Cerebellar cortex (tissue), 1 donor: ENCODE data around the gene RUNX2.

Source experiments
- DNase-seq: peaks from one replicate; pipeline ENCODE4 v3.0.0-alpha.2; 2015; ENCODE audit warnings: low spot score

The RUNX2 gene

GRCh38 chr6:45619211-45619760 lies 291.2 kb downstream of the RUNX2 start:
- DNase-seq, result no peak

- no peak for DNase-seq
Observed at GRCh38 chr6:45619994-45620471, 291.9 kb downstream of the RUNX2 start.

DNA sequence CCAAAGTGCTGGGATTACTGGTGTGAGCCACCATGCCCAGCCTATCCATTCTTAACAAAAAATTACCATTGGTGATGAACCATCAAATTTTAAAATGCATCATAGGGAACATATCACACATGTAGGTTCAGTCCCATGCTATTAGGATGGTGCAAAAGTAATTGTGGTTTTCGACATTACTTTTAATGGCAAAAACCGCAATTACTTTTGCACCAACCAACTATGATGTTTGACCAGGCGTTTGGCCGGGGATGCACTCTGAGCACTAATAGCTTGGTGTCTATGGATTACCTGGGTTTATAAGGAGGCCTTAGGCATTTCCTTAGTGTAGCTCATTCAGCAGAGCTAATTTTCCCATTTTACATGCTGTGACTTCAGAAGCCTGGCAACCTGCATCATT lies 296.1 kb downstream of the RUNX2 start:
- no peak for DNase-seq

GRCh38 chr6:45625191-45625664 lies 297.1 kb downstream of the RUNX2 start:
- no peak for DNase-seq

- DNase-seq, result no peak
Observed at GRCh38 chr6:45626087-45626891, 298.2 kb downstream of the RUNX2 start.

GRCh38 chr6:45630314-45630713 lies 302.2 kb downstream of the RUNX2 start:
- no peak for DNase-seq

DNA sequence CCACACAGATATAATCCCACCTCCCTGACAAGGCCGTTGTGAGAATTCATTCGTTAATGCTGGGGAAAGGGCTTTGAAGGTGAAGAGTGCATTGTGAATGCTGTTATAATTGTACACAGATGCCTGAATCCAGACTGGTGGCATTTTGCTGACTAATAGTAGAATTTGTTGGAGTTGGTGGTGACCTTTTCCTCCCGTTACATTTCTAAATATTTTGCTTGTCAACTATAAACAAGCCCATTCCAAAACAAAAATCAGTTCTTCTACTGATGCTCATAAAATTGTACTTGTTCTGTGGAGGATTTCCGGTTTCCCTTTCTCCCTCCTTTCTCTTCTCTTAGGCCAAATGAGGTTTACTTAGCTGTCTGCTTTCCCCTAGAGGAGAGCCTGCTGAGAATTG lies 302.7 kb downstream of the RUNX2 start:
- no peak for DNase-seq

DNA sequence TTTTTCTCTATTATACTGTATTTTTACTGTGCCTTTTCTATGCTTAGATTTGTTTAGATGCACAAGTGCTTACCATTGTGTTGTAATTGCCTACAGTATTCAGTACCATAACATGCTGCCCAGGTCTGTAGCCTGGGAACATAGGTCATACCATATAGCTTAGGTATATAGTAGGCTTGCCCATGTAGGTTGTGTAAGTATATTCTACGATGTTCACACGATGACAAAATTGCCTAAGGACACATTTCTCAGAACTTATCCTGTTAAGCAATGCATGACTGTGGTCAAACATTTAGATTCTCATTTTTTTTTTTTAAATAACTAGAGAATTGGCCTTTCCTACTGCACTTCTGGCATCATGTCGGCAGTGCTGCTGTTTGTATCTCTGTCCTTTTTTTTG lies 303.3 kb downstream of the RUNX2 start:
- no peak for DNase-seq

DNA sequence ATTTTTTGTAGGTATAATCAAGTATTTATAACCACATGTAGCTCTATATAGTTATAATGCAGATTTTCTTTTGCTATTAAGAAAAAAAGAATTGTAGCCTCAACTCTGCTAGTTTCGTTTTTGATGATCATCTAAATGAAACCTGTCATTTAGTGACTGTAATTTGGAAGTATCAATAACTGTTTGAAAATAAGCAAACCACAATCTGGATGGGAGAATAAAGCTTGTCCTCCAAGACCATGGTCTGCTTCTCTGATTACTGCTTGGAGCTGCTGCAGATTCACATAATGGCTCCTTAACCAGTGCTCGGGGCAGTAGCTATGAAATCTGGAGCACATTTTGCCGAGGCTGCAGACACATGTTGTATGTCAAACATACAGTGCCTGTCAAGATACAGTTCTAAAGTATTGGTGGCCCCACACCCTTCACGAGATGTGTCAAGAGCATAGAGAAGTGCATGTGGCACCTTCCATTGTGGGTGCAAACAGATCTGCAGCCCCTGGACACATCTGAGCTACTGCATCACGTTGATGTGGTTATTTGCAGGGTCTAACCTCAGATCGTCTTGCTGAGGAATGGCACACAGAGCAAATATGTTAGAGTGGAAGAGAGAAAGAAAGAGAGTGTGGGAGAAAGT lies 305.3 kb downstream of the RUNX2 start:
- DNase-seq, result no peak

GRCh38 chr6:45634231-45634630 lies 306.1 kb downstream of the RUNX2 start:
- DNase-seq, result no peak

DNA sequence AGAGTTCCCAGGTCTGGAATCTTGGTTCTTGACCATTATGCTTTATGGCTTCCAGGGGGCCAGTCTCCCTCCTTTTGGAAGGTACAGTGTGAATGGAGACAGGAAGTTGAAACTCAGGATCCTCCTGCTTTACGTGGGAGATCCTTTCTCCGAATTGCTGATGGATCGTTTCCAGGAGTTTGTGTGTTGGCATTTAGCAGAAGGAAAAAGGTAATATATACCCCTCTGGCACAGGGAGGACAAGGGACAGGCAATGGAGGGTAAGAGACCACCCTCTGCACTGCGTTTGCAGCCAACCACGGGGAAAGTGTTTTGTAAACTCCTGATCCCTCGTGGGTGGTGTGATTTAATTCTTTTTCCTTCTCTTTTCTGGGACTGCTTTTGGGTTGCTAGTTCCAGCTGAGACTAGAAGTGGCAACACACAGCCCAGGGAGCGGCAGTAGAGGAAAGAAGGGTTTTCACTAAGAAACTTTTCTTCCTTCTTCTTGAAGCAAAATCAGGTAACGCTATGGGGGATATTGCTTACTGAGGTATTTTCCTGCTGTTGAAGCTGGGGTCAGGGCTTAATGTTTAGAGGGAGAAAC lies 307.2 kb downstream of the RUNX2 start:
- DNase-seq, result no peak

- DNase-seq, result no peak
Observed at GRCh38 chr6:45637056-45637455, 308.9 kb downstream of the RUNX2 start.

GRCh38 chr6:45637611-45638257 lies 309.6 kb downstream of the RUNX2 start:
- no peak for DNase-seq

GRCh38 chr6:45640081-45640491 lies 312.0 kb downstream of the RUNX2 start:
- DNase-seq, result no peak

GRCh38 chr6:45640811-45641210 lies 312.7 kb downstream of the RUNX2 start:
- DNase-seq, result no peak

DNA sequence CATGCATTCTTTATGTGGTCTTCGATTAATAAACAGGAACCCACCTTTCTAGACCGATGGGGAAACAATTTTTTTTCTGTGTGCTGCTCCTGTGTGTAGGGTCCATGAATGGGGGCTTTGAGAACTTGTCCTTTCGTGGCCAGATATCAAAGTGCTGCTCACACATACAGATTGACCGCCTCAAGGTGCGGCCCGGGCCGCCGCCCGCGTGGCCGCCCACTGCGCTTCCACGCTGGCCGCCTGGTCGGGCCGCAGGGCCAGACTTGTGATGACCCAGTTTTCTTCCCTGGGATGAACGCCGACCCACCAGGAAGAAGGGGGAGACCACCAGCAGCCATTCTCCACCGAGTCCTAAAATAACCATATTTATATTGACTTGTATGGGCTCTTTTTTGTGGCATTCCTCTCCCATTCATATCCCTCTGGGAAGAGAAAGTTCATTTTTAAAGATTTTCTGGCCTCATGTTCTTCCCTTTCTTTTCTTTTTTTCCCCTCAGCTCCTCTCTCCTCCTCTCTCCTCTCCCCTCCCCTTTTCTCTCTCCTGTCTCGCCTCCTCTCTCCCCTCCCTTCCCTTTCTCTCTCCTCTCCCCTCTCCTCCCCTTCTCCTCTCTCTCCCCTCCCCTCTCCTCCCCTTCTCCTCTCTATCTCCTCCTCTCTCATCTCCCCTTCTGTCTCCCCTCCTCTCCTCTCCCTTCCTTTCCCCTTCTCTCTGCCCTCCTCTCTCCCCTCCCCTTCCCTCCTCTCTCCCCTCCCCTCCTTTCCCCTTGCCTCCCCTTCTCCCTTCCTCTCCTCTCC lies 314.4 kb downstream of the RUNX2 start:
- no peak for DNase-seq

DNA sequence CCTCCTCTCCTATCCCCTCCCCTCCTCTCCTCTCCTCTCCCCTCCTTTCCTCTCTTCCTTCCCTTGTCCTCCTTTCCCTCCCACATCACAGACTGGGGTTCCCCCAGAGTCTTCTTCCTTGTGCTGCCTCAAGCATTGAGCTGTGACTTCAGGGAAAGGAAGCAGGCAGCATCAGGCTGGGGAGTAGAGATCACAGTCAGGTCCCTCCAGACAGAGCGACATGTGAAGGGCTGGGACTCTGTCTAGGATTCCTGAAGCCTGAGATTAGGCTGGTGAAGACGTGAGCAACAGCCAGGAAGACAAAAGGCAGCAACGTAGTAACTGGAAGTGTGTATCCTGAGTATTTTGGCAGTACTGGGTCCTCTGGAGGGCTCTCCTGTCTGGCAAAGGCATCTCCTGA lies 315.0 kb downstream of the RUNX2 start:
- DNase-seq, result no peak

DNA sequence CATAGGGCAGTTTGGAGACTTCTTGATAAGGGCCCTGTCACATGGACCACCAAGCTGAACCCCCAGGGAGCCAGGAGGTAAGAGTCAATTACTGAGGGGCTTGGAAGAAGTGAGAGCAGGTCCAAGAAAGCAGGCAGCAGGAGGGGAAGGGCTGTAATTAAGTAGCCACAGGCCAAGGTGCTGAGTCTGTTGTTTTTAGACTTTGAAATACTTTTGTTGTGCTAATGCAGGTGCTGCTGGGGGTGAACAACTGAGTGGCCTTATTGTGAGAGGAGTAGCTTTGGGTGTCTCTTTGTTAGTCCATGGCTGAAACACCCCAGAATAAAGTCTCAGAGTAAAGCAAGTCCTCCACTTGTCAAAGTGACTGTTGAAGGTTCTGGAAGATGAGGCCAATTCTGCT lies 316.6 kb downstream of the RUNX2 start:
- DNase-seq, result no peak

GRCh38 chr6:45645302-45645701 lies 317.2 kb downstream of the RUNX2 start:
- DNase-seq, result no peak

DNA sequence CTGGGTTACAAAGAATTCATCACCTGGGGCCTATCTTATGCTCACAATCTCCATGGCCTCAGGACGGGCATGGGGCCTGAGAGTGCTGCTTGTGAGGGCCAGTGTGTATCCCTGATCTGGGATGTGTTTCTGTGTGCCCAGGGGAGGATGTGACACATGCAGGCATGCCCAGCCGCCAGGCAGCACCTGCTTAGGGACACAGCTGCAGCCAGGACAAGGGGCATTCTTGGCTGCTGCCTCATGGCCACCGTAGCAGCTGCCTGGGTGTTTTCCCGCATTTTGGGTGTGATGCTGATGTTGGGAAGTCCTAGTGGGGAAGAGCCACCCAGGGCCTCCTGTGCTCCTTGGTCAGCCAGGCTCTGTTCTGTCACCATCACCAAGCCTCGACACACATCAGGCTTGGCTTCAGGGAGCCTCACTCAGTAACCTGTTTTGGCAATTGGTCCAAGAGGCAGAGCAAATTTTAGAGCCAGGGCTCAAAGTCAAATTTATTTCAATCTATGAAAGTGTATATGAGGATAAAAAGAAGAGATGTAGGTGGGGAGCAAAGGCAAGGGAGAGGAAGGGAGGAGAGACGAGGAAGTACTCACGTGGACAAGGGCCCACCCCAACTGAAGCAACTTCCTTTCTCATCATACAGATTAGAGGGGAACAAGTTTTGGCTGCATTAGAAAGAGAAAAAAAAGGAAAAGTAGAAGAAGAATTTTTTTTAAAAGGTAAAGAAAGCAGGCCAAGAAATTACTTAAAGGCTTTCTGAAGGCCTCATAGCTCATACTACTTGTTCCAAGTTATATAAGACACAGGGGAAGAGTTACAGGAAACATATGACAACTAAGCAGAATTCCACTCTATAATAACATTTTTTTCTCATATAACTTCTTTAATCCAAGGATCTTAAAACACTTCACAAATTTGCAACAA lies 319.5 kb downstream of the RUNX2 start:
- DNase-seq, result no peak
